Activated T-cell treated with anti-CD3 and anti-CD28 coated beads, Interleukin-2, amount 50 U/mL, for 48 hours (primary cell): ENCODE data around the gene ARHGEF7.

Experiments used
- DNase-seq, 2 experiments: peaks; one replicate each; pipeline ENCODE4 v3.0.0-alpha.2; 2020

The ARHGEF7 gene

DNA sequence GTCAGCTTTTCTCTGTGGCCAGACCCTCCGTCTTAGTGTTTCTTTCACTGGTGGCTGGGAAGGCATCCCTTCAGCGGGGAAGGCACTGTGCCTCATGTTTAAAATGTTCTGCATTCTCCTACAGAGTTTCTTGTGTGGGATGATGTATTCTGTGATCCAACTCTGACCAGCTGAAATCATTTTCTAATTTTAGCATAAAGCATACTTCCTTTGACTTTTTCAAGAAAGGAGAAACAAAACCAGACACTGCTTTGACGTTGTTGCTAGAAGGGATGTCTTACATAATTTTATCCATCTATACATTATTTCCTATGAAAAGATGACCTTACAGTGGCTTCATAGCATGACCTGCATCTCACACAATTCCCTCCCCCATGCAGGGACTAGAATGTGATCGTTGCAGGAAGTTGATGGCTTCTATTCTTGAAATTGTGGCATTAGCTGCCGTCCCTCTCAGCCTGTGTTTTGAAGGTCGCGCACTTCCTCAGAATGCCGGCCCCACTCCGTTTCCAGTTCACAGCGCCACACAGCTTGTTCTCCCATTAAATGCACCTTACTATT lies 166.7 kb downstream of the ARHGEF7 start:
- no peak for DNase-seq

DNA sequence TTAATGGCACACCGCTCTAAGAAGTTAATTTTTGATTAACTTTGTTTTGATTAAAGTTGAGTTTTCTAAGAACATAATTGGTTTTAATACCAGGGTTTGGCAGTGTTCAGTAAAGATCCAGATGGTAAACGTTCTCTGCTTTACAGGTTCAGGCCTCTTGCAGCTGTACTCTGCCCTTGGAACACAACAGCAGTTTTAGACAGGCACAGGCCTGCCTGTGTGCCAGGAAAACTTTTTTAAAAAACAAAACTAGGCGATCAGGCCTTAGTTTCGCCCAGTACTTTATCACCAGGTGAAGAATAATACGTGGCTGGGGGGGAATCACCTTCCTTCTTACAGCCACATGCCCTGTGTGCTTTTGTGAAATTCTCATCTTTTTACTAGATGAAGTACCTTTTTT lies 167.3 kb downstream of the ARHGEF7 start:
- DNase-seq, result no peak

DNA sequence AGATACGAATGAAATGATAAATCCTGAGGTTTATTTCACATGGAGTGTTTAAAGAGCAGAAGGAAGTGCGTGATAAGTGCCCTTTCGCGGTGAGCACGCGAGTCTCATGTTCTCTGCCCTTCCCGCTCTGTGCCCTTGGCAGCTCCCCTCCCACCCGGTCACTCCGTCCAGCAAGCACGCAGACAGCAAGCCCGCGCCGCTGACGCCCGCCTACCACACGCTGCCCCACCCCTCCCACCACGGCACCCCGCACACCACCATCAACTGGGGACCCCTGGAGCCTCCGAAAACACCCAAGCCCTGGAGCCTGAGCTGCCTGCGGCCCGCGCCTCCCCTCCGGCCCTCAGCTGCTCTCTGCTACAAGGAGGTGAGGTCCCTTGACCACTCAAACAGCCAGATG lies 167.9 kb downstream of the ARHGEF7 start:
- no peak for DNase-seq

DNA sequence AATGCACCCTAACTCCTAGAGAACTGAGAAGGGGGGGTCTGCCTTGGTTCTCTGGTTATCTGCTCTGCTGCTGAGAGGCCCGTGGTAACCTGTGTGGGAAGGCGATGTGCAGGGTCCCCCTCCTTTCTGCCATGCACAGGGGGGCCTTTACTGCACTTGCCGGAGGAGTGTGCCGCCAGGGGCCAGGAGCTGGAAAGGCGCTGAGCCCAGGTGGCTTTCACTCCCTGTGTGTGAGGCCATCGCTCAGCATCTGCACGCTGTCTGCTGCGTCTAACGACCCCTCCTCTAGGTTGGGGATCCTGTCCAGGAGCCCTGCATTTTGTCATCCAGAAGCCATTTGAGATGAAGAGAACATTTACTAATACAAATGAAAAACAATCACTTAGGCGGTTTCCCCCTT lies 168.3 kb downstream of the ARHGEF7 start:
- DNase-seq, result no peak

DNA sequence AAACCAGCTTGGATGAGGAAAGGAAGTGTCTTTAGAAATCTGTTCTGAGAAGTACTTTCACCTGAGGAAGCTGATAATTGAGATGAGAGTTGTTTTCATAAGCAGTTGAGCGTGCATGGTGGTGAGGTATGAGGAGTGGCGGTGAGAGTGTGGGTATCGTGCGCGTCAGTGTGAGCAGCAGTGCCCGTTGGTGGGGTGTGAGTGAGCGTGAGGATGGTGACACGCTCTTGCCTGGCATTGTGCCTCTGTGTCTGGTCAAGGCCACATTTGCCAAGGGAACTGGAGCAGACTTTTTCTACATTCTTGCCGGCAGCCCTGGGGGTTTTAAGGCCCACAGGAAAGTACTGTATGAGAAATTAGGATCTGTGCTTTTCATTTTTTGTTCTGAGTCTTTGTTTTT lies 168.9 kb downstream of the ARHGEF7 start:
- DNase-seq, result no peak

DNA sequence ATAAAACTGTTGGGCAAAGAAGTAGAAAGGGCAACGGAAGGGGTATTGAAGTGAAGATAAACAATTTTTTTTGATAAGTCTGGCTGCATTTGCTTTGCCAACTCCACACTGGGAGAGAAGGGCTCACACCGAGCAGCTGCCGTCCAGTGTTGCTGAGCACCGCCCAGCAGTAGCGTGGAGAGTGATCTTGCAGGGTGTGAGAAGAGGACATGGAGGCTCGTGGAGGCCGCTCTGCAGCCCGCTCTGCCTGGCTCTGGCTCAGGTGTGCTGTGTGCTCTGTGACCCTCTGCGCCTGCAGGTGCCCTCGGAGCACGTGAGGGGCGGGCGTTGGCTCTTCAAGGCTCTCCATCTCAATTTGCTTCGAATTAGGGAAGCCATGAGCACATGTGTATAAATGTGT lies 169.5 kb downstream of the ARHGEF7 start:
- no peak for DNase-seq

DNA sequence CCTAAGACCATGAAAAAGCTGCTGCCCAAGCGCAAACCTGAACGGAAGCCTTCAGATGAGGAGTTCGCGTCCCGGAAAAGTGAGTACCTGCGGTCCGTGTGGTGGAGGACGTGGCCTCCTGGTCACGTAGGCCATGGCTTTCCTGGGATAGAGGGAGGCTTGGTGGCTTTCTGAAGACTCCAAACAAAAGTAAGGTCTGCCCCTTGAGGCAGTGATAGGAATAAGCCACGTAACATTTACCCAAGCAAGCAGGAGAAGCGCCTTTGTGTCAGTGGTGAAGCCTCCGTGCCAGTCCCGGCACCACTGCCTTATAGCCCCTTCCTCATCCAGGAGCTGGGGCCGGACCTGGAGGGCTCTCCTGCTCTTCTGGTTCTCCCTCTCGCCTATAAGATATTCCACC lies 171.1 kb downstream of the ARHGEF7 start:
- DNase-seq, result no peak

DNA sequence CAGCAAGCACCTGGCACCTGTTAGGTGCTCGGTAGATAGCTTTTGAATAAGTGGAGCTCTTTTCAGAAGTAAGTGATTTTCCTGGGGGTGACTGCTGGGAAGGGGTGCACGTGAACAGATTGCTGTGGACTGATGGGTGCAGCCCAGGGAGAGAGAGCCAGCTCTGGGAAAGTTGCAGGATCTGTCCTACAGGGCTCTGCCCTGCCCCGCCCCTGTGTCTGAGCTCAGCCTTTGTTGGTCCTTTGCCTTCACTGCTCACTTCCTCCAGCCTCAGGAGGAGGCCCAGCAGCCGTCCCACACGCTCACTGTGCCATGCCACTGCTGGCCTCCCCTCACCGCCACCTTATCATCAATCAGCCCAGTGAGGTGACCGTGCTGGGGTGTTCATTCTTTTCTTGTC lies 171.6 kb downstream of the ARHGEF7 start:
- no peak for DNase-seq

DNA sequence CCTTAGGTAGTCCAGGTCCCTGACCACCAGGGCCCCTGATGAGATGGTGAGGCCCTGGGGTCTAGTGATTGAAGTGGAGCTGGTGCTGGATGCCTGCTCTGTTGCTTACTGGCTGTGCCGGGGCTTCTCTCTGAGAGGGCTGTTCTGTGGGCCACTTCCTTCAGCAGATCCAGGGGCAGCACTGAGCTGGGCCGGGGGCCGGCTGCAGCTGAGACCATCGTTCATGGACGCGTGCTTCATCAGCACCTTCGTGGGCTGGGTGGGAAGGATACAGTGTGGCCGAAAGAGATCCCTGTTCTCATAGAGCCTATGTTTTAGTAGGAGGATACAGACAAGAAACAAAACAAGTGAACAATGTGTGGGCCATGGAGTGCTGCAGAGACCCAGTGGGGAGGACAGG lies 172.1 kb downstream of the ARHGEF7 start:
- no peak for DNase-seq

DNA sequence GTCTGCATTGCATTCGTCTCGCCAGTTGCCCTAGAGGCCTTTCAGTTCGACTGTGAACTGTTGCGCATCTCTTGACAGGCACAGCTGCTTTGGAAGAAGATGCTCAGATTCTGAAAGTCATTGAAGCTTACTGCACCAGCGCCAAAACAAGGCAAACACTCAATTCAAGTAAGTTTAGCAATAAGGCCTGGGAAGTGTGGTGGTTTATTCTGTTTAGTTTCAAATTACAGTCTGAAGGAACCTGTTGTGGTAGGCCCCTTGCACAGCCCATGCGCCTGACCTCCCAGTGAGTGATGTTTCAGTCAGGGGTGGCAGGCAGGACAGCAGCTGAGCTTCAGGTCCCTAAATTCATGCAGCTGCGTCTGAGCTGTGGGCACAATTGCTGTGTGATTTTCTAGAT lies 173.2 kb downstream of the ARHGEF7 start:
- DNase-seq, result no peak

DNA sequence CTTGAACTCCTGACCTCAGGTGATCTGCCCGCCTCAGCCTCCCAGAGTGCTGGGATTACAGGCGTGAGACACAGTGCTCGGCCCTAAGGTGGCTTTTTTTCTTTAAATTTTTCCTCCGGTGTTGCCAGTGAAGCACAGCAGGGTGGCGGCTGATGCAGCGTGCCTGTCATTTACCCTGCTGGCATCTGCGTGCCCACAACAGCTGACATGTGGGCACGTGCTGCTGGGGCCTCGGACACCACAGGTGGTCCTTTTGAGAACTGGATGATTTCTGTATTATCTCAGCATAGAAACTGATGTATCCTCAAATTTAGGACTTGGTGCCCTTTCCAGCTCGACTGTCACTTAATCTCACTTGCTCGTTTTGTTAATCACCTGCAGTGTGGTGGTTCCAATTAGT lies 174.1 kb downstream of the ARHGEF7 start:
- no peak for DNase-seq

DNA sequence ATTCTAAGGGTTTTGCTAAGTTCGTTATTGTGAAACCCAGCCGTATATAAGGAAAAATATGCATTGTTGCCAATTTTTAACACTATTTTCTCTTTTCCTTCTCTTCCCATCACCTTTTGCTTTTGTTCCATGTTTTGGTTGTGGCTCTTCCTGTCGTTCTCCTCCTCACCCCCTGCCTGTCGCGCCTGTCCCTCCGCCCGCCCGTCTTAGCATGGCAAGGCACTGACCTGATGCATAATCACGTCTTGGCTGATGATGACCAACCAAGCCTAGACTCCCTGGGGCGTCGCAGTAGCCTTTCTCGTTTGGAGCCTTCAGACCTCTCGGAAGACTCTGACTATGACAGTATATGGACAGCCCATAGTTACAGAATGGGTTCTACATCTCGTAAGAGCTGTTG lies 176.8 kb downstream of the ARHGEF7 start:
- no peak for DNase-seq

DNA sequence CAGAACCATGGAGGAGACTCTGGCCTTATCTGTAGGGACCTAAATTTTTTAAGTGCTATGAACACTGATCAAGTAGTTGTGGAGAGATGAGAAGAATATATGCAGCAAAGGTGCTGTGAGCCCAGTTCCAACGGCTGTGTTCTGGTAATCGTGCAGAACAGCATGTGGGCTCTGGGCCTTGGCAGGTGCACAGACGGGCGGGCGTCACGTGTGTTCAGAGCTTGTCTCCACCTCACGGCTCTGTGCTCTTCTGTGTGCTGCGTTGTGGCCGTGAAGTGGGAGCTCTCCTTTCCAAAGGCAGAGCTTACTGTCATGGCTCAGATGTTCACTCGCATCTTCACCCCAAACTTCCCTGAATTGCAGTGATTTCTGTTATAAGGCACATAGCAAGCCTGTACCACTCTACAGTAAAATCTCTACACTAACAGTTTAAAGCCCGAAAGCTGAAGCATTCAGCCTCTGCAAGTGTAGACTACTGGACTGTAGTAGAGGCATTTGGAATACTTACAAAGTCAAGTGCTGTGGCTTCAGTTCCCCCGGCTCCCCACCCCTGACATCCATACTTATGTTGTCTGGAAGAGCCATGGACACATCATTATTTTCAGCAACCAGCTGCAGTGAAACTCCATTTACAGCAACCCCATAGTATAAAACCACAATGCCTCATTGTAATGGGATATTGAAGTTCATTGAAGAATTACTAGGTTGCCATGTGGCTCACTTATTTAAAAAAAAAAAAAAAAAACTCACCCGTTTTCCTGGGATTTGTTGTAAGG lies 177.8 kb downstream of the ARHGEF7 start:
- no peak for DNase-seq

DNA sequence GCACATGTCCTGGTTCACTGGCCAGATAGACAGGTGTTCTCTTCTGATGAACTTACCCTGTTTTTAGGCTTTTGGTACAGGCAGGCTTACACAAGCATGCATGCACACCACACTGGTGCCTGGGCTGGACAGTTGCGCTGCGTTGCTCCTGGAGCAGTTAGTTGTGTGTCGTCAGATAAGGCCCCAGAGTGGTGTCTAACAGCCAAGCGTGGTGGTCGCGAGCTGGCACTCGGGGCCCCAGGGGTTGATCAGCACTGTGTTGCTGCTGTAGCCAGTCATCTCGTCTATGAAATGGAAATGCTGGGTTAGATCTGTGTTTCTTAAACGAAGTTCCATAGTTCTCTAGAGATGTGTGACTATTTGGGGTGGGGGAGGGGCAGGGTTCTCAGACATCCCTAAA lies 180.8 kb downstream of the ARHGEF7 start:
- DNase-seq, result no peak

DNA sequence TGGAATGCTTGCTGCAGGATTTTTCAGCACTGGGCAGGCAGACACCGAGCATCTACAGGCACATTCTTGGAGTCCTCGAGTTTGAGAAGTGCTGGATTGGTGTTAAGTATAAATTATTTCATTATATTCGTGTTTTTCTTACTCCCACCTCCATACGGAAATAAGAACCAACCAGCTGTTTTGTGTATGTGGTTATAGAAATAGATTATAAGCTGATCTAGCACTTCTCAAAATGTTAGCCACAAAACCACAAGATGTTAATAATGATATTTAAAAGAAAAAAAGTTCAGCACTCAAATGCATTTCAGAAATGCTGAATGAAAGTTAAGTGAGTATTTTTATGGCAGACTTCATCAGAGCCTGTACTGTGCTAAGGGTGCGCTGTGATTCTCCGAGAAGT lies 181.3 kb downstream of the ARHGEF7 start:
- no peak for DNase-seq

DNA sequence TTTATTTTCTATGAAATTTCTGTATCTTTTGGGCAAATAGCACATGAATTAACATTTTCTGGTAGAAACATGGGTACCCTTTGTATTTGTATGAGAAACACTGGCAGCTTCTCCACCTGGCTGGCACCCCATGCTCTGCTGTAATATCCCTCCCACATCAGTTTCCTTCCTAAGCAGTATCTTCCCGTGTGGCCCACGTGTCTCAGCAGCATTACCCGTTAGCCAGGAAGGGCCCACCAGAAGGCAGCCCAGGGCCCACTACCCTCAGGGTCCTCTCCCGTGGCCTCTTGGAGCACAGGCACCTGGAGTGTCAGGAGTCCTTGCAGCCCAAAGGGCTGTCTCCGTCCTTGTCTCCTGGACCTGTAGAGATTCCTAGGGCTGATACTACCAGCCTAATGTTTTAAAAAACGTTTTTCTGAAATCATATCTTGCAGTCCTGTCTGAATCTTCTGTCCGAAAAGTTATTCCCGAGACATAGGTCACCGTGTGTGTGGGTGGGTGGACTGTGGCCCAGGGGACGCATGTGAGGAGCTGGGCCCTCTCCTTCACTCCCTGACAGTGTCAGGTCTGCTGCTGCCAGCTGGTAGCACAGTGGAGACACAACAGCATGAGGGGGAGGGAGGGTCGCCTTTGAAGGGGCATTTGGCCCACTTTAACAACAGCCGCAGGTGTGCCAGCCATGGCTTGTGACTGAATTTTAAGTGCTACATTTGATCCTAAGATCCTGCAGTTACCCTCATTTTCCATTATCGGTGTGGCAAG lies 183.3 kb downstream of the ARHGEF7 start:
- DNase-seq, result no peak

DNA sequence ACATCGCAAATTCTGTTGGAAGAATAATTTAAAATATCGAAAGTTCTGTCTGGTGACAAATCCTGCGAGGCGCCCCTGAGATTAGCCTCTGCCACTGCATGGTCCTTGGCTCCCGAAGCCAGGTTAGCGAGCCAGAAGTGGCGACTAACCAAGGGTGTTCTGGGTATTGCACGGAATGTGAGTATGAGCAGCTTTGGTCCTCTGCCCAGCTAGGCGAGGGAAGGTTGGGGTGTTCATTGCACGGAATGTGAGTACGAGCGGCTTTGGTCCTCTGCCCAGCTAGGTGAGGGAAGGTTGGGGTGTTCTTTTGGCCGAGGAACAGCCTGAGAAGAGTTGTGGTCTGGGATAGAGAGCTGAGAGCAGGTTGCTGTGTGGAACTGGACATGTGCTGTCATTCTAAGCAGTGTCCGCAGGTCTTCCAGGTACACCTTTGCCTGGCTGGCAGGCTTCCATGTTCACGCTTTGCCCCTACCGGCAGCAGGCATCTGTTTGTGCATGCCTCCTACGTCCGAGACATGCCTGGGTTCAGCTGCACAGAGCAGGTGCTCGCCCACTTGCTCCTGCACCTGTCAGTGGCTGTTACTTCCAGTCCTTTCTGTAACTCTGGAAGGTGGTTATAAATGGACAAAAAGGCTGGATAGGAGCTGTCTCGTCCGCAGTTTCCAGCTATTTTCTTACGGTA lies 187.1 kb downstream of the ARHGEF7 start:
- DNase-seq, result no peak

DNA sequence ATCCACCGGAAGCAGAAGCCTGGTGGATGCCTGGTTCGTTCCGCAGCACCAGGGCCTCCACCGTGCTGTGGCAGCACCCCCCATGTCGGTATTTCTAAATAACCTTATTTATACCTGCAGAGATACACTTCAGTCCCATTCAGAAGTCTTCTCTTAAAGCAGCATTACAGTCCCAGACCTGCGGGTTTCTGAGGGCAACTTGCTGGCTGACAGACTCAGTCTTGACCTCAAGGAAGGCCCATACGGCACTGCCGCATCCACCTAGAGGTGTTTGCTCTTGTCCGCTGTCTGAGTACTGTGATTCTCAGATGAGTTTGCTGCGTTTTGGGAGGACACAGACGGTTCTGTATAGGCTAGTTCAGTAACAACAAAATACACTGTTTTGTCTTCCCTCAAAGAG lies 188.4 kb downstream of the ARHGEF7 start:
- DNase-seq, result no peak

DNA sequence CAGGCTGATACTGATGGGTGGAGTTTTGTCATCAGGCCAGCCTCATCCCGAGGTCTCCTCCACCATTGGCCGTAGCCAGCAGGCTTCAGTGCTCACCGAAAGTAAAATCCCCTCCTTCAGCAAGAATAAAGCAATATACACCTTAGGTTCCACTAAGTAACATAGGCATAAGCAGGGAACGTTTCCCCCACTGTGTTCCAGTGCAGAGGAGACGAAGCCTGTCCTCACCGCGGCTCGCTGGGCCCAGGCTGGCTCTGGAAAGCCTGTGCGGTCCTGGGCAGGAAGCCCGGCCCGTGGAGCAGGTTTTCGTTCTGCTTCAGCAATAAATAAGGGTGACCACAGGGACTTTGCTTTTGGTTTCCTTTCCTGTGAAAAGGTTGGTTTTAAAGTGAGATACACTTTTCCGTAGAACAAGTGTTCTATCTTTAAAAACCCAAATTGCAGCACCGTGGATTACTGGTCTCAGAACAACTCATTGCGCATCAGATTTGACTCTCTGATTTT lies 189.0 kb downstream of the ARHGEF7 start:
- DNase-seq, result no peak

DNA sequence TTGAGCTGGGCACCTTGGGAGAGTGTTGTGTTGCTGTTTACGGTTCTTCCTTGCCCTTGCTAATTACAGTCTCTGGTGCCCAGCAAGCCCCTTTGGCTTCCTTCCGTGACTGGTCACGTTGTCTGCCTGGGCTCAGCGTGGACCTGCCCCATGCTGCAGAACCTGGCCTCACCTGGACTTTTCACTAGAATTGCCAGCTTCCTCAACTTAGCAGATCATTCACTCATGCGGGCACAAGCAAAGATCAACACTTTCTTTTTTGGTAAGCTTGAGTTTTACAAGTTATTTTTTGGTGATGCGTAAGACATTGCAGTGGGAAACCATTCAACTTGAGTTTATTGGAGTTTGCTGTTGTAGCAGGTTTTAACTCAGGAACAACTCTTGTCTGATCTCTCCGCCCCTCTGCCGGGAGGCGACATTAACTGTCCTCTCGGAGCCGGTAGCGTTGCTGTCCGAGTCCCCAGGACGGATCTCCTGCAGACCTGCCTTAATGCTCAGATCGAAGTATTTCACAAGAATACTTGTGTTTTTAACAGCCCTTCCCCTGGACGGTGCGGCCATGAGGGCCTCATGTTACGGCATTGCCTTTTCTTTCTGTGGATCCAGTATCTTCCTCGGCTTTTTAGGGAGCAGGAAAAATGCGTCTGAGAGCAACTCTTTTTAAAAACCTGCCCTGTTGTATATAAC lies 189.6 kb downstream of the ARHGEF7 start:
- no peak for DNase-seq

DNA sequence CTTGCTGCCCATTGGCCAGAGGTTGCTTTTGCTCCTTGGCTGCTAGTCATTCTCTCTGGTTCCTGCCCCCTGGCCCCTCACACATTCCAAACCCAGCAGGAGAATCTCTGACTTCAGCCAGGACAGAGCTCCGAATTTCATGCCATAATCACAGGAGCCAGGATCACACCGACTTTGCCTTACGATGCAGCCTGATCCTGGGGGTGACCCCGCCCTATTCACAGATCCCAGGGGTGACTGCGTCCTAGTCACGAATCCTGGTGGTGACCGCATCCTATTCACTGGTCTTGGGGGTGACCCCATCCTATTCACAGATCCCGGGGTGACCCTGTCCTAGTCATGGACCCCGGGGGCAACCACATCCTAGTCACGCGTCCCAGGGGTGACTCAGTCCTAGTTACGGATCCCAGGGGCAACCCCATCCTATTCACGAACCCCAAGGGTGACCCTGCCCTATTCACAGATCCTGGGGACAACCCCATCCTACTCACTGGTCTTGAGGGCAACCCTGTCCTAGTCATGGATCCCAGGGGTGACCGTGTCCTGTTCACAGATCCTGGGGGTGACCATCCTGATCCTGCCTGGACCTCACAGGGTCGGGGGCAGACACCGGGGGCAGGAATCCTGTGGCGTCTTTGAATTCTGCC lies 198.0 kb downstream of the ARHGEF7 start:
- no peak for DNase-seq

DNA sequence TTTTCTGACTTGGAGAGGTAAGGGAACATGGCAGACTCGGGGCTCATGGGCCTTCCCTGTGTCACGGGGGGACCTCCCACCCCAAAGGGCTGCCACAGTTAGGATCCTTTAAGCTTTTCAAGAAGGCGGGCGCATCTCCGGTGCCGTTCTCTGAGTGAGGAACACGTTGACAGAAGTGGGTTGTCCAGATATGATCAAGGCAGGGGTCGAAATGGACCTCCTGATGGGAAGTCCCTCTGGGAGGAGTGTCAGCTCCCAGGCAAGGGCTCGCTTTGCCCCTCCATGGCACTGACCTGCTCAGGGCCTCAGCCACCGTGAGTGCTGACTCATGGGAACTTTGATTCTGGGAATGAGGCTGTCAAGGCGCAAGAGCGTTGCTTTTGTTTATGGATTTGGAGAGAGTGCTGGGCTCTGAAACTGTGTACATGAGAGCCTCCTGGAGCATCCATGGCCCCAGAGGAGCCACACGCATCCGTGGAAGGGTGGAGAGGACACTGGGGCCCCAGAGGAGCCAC lies 198.9 kb downstream of the ARHGEF7 start:
- DNase-seq, result no peak
